T-helper 17 cell (primary cell): ENCODE results near the gene TUBB2B. TPM values are rescaled to one million over a fixed set of nuclear protein-coding genes. Genes with fewer than 3 reads are reported as not detected.
A peak's percentile ranks its signal among the peaks of the same experiment; 100 is the strongest.

Source experiments
- ATAC-seq: fragments of 150-1000 bp; cut with Tn5 transposase; 2 replicates; pipeline ENCODE4 v1.10.0; 2021; ENCODE audit warnings: mild to moderate bottlenecking, moderate library complexity
- DNase-seq, 3 donors: peaks; one replicate each; pipeline versions ENCODE4 v3.0.0 to v3.0.0-alpha.2; 2020 to 2021
- H3K9me3 ChIP-seq: one replicate; pipeline ENCODE4 v1.7.0; 2013; ENCODE audit warnings: low read length, mild to moderate bottlenecking; ENCODE audit not compliant: control insufficient read depth, poor library complexity, severe bottlenecking
- H3K27ac Mint-ChIP-seq: one replicate; pipeline ENCODE4 v1.8.0; 2022; ENCODE audit warnings: mild to moderate bottlenecking, moderate library complexity, mixed read lengths
- H3K27me3 Mint-ChIP-seq: one replicate; pipeline ENCODE4 v1.8.0; 2022; ENCODE audit warnings: mixed read lengths
- H3K36me3 Mint-ChIP-seq: one replicate; pipeline ENCODE4 v1.8.0; 2022; ENCODE audit warnings: low read depth, mixed read lengths
- H3K4me1 Mint-ChIP-seq: one replicate; pipeline ENCODE4 v1.8.0; 2022; ENCODE audit warnings: mild to moderate bottlenecking, mixed read lengths
- H3K4me3 Mint-ChIP-seq: one replicate; pipeline ENCODE4 v1.8.0; 2022; ENCODE audit warnings: mild to moderate bottlenecking, moderate library complexity, mixed read lengths
- total RNA-seq, 4 donors: library from RNA in 2 of 4; stranded (reverse) in 2 of 4; gene quantifications; one replicate each; pipeline ENCODE4 v1.2.3 and lab custom pipeline; 2022 to 2026

Gene TUBB2B
- total RNA-seq, 2 donors from 2014 or later, result 0.75 to 0.76 TPM

DNA sequence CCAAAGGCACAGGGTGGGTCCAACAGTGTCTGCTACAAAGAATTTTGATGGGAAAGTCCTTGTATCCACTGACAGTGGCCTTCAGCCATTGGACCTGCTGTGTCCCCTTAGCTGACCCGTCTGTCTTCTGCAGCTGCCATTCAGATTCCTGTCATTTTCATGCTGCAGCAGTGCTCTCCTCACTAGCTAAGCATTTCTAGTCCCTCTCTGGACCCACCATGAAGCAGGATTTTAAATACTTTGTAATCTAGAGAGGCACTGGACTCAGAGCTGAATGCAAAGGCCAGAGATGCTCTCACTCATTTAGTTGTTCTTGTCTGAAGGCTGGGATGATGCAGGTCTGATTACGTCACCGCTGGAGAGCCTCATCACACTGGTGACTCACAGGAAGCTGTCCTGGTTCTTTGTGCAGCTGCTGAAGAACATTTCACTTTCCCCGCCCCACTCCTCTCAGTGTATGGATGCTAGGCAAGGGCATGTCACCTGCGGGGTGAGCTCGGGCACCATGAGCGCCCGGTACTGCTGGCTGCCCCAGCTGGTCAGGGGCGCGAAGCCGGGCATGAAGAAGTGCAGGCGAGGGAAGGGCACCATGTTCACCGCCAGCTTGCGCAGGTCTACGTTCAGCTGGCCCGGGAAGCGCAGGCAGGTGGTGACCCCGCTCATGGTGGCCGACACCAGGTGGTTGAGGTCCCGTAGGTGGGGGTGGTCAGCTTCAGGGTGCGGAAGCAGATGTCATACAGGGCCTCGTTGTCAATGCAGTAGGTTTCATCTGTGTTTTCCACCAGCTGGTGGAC is 50.7 kb downstream of the TUBB2B start:
- DNase-seq (no peak), ATAC-seq (no peak)
- Mint-ChIP-seq H3K27ac (no peak overlapping the region), H3K4me1 (peaks cover 2% of the 10 kb centered on the region), H3K27me3 (peaks cover 41% of the 10 kb centered on the region), H3K36me3 (peaks cover 4% of the 10 kb centered on the region), H3K4me3 (no peak overlapping the region)
- H3K9me3 ChIP-seq, result no peaks in the 10 kb centered on the region

DNA sequence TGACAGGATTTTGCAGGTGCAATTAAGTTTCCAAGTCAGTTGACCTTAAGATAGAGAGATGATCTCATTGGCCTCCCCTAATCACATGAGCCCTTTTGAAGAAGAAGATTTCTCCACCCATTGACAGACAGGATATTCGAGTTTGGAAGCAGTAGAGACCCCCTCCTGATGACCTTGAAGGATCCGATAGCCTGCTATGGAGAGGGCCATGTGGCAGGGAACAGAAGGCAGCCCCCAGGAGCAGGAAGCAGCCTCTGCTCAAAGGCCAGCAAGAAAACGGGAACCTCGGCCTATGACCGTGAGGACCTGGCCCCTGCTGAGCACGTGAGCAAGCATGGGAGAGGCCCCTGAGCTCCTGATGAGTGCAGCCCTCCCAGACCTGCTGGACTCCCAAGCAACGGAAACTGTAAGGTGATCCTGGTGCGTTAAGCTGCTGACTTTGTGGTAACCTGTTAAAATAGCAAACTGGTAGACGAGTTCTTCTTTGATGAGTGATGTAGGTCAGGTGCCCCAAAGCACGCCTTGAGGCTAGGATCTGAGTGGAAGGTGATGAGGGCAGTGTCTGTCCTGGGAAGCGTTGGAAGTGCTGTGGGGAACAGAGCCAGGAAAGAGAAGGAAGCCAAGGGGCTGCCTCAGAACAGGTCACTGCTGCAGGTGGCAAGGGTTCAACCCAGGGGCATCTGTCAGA is 51.6 kb downstream of the TUBB2B start:
- DNase-seq (no peak), ATAC-seq (no peak)
- Mint-ChIP-seq H3K4me3 (no peak overlapping the region), H3K36me3 (peaks cover 4% of the 10 kb centered on the region), H3K4me1 (peaks cover 2% of the 10 kb centered on the region), H3K27me3 (peaks cover 41% of the 10 kb centered on the region), H3K27ac (peak overlapping the region; percentile 59)
- no peaks in the 10 kb centered on the region for H3K9me3 ChIP-seq

Other genes starting within 250 kb of the TUBB2B start
- 10 to 100 TPM in 1 of 2 donors, 1 to 10 TPM in 1; 9.2 to 14.2 TPM for gene NQO2, start 227.8 kb downstream of the TUBB2B start, total RNA-seq
- 10 to 100 TPM; 24.3 to 27.2 TPM for gene RIPK1, start 159.2 kb downstream of the TUBB2B start, total RNA-seq
- gene BPHL, start 108.9 kb downstream of the TUBB2B start, total RNA-seq, result 1 to 10 TPM; 7.7 to 9.6 TPM
- 10 to 100 TPM; 51.6 to 74.8 TPM for gene TUBB2A, start 70.1 kb downstream of the TUBB2B start, total RNA-seq
- gene PSMG4, start 31.3 kb upstream of the TUBB2B start, total RNA-seq, result 10 to 100 TPM; 11.9 to 15.6 TPM
- 1 to 10 TPM; 6.3 to 9.0 TPM for gene SLC22A23, start 229.4 kb upstream of the TUBB2B start, total RNA-seq